Activated T-cell treated with anti-CD3 and anti-CD28 coated beads for 1 hour (primary cell): ENCODE data around the gene YPEL3.

Source experiments
- DNase-seq: peaks from one replicate; pipeline ENCODE4 v3.0.0-alpha.2; 2020; ENCODE audit warnings: low read depth

YPEL3 gene

GRCh38 chr16:30068750-30069610, 27.0 kb downstream of the YPEL3 start:
- peak; percentile 46 for DNase-seq

GRCh38 chr16:30068333-30068732, 27.7 kb downstream of the YPEL3 start:
- DNase-seq: no peak

- no peak for DNase-seq
Measured at GRCh38 chr16:30067584-30067916, 28.5 kb downstream of the YPEL3 start.

GRCh38 chr16:30066761-30067583, 29.0 kb downstream of the YPEL3 start:
- no peak for DNase-seq

- no peak for DNase-seq
Measured at GRCh38 chr16:30065943-30066760, 29.9 kb downstream of the YPEL3 start.

- DNase-seq: peak; percentile 92
Measured at GRCh38 chr16:30065102-30065942, 30.7 kb downstream of the YPEL3 start, which contains the start of gene ALDOA. TSS of gene ALDOA (plus strand) at chr16:30065760. CDS start at chr16:30066898, 1,138 bp downstream.

- DNase-seq: no peak
Measured at GRCh38 chr16:30064729-30065101, 31.3 kb downstream of the YPEL3 start.

GRCh38 chr16:30063893-30064728, 31.9 kb downstream of the YPEL3 start:
- peak; percentile 60 for DNase-seq

- DNase-seq: no peak
Measured at GRCh38 chr16:30063278-30063892, 32.6 kb downstream of the YPEL3 start.

GRCh38 chr16:30060836-30061554, 35.0 kb downstream of the YPEL3 start:
- no peak for DNase-seq

GRCh38 chr16:30060346-30060745, 35.7 kb downstream of the YPEL3 start:
- DNase-seq: no peak

GRCh38 chr16:30054959-30055553, 41.0 kb downstream of the YPEL3 start:
- peak; percentile 27 for DNase-seq

- no peak for DNase-seq
Measured at GRCh38 chr16:30054451-30054850, 41.6 kb downstream of the YPEL3 start.

GRCh38 chr16:30053376-30054015, 42.5 kb downstream of the YPEL3 start:
- no peak for DNase-seq

GRCh38 chr16:30052671-30053372, 43.2 kb downstream of the YPEL3 start:
- peak; percentile 85 for DNase-seq

GRCh38 chr16:30051518-30051917, 44.5 kb downstream of the YPEL3 start:
- DNase-seq: no peak

- no peak for DNase-seq
Measured at GRCh38 chr16:30049871-30050270, 46.1 kb downstream of the YPEL3 start.

GRCh38 chr16:30046588-30046987, 49.4 kb downstream of the YPEL3 start:
- no peak for DNase-seq
